ENCODE results near the gene EXOSC7. TPM values are rescaled to one million over a fixed set of nuclear protein-coding genes. Genes with fewer than 3 reads are reported as not detected.
A peak's percentile ranks its signal among the peaks of the same experiment; 100 is the strongest.

The EXOSC7 gene
- total RNA-seq, 1 donor from 2014 or later = 85.1 TPM

GRCh38 chr3:45000823-45001222 is 24.8 kb downstream of the EXOSC7 start:
- no peak for TF ChIP-seq CTCF (conservative IDR thresholded peaks at IDR 0.05; ENCODE audit: low read depth, low read length)
- no peak overlapping the region for H3K4me3 ChIP-seq (ENCODE audit: low read depth, low read length)
- no peak for DNase-seq (ENCODE audit: low read depth)

- peak; percentile 5 for TF ChIP-seq CTCF (conservative IDR thresholded peaks at IDR 0.05; ENCODE audit: low read depth, low read length)
- DNase-seq (ENCODE audit: low read depth) = no peak
- H3K4me3 ChIP-seq (ENCODE audit: low read depth, low read length) = no peak overlapping the region
These were observed 25.7 kb downstream of the EXOSC7 start for GRCh38 chr3:45001738-45002137.

GRCh38 chr3:45002139-45002660 is 26.2 kb downstream of the EXOSC7 start:
- TF ChIP-seq CTCF (conservative IDR thresholded peaks at IDR 0.05; ENCODE audit: low read depth, low read length) = no peak
- H3K4me3 ChIP-seq (ENCODE audit: low read depth, low read length) = no peak overlapping the region
- no peak for DNase-seq (ENCODE audit: low read depth)

- no peak for DNase-seq (ENCODE audit: low read depth)
- H3K4me3 ChIP-seq (ENCODE audit: low read depth, low read length) = no peak overlapping the region
- no peak for TF ChIP-seq CTCF (conservative IDR thresholded peaks at IDR 0.05; ENCODE audit: low read depth, low read length)
These were observed 26.7 kb downstream of the EXOSC7 start for GRCh38 chr3:45002720-45003119.

- DNase-seq (ENCODE audit: low read depth) = no peak
- no peak overlapping the region for H3K4me3 ChIP-seq (ENCODE audit: low read depth, low read length)
- TF ChIP-seq CTCF (conservative IDR thresholded peaks at IDR 0.05; ENCODE audit: low read depth, low read length) = no peak
These were observed 27.4 kb downstream of the EXOSC7 start for GRCh38 chr3:45003406-45003805.

GRCh38 chr3:45003859-45004258 is 27.8 kb downstream of the EXOSC7 start:
- DNase-seq (ENCODE audit: low read depth) = no peak
- H3K4me3 ChIP-seq (ENCODE audit: low read depth, low read length) = no peak overlapping the region
- TF ChIP-seq CTCF (conservative IDR thresholded peaks at IDR 0.05; ENCODE audit: low read depth, low read length) = no peak

GRCh38 chr3:45007091-45007490 is 31.0 kb downstream of the EXOSC7 start:
- no peak for TF ChIP-seq CTCF (conservative IDR thresholded peaks at IDR 0.05; ENCODE audit: low read depth, low read length)
- DNase-seq (ENCODE audit: low read depth) = no peak
- H3K4me3 ChIP-seq (ENCODE audit: low read depth, low read length) = no peak overlapping the region

Data from epithelial cell of proximal tubule (primary cell).